K562 (cell line): ENCODE results near the gene ALG9. TPM values are rescaled to one million over a fixed set of nuclear protein-coding genes. Genes with fewer than 3 reads are reported as not detected.

ENCODE experiments used
- ATAC-seq: fragments of 200-7000 bp; cut with Tn5 transposase; 3 replicates; pipeline ENCODE4 v1.9.1; 2020; ENCODE audit warnings: moderate library complexity
- BruUV-seq: library from RNA; stranded (reverse); fragments of 400-500 nt; replicated peaks from 2 replicates; lab custom pipeline; 2021; lab: Mats Ljungman, UMichigan
- CTCF ChIA-PET: fragments of 300-600 bp; formaldehyde crosslinking; extraction: SDS; loops from one replicate; lab custom pipeline; 2021; ENCODE audit warnings: low intra/inter-chr PET ratio; lab: Yijun Ruan, JAX
- POLR2A ChIA-PET: fragments of 300-600, 350-650 bp; sonication (Branson Sonifier 250); formaldehyde crosslinking; extraction: SDS; loops from one replicate; lab custom pipeline; 2021; ENCODE audit warnings: antibody characterized with exemption, inconsistent platforms; lab: Yijun Ruan, JAX
- DNase-seq, 4 experiments: peaks; one replicate each; pipeline versions ENCODE4 v3.0.0 to v3.0.0-alpha.2; 2011 to 2018; ENCODE audit warnings: low spot score in 3 of 4, mixed read lengths in 3 of 4; ENCODE audit errors: extremely low read depth in 1 of 4
- FAIRE-seq: peaks from 2 replicates; lab custom pipeline; 2011; peaks lifted over from hg19 to GRCh38; lab: Jason Lieb, UNC
- H2AFZ ChIP-seq: 2 replicates; pipeline ENCODE4 v1.6.0; 2011; ENCODE audit warnings: low read depth, low read length, control low read depth, inconsistent platforms
- H3K27ac ChIP-seq: fragments of 200-600 bp; 3 replicates; pipeline ENCODE4 v1.8.0; 2011; ENCODE audit warnings: low read depth, mild to moderate bottlenecking, control low read depth, inconsistent platforms, low read length, moderate library complexity, mixed read lengths; ENCODE audit errors: extremely low read depth
- H3K27me3 ChIP-seq, 2 experiments: fragments of 300-600 bp in 1 of 2; 2 replicates in 1 of 2; 3 replicates in 1 of 2; pipeline versions ENCODE4 v1.6.0 to v1.8.0; 2011; ENCODE audit warnings: inconsistent platforms in 2 of 2, low read length in 2 of 2, mild to moderate bottlenecking in 1 of 2, mixed read lengths in 1 of 2, moderate library complexity in 1 of 2; ENCODE audit not compliant: control insufficient read depth in 2 of 2, insufficient read depth in 2 of 2
- H3K36me3 ChIP-seq: fragments of 300-600 bp; 3 replicates; pipeline ENCODE4 v1.8.0; 2011; ENCODE audit warnings: mild to moderate bottlenecking, low read length, inconsistent platforms; ENCODE audit not compliant: control insufficient read depth, insufficient read depth
- H3K4me1 ChIP-seq, 2 experiments: fragments of 200-600 bp in 1 of 2; replicated peaks in 1 of 2; 2 replicates in 1 of 2; 3 replicates in 1 of 2; pipeline versions ENCODE4 v1.5.1 to v1.8.0; 2011; ENCODE audit warnings: inconsistent platforms in 2 of 2, low read length in 2 of 2, mild to moderate bottlenecking in 1 of 2, mixed read lengths in 1 of 2, moderate library complexity in 1 of 2; ENCODE audit not compliant: control insufficient read depth in 2 of 2, insufficient read depth in 2 of 2
- H3K4me2 ChIP-seq: 2 replicates; pipeline ENCODE4 v1.6.1; 2011; ENCODE audit warnings: low read length, control low read depth, inconsistent platforms, mixed read lengths; ENCODE audit not compliant: insufficient read depth
- H3K4me3 ChIP-seq: fragments of 200-600 bp; sonication (generic), shearing (Covaris generic); 2 replicates; pipeline ENCODE4 v1.5.1; 2016; ENCODE audit warnings: control low read depth, inconsistent platforms
- H3K79me2 ChIP-seq: fragments of 200-600 bp; 3 replicates; pipeline ENCODE4 v1.8.0; 2011; ENCODE audit warnings: low read length, inconsistent platforms; ENCODE audit not compliant: control insufficient read depth, insufficient read depth
- H3K9ac ChIP-seq, 2 experiments: 2 replicates each; pipeline versions ENCODE4 v1.6.0 to v1.6.1; 2011; ENCODE audit warnings: low read depth in 2 of 2, low read length in 2 of 2, control low read depth in 1 of 2, inconsistent platforms in 1 of 2, mild to moderate bottlenecking in 1 of 2, mixed read lengths in 1 of 2; ENCODE audit not compliant: insufficient read depth in 1 of 2
- H3K9me1 ChIP-seq: one replicate; pipeline ENCODE4 v1.6.0; 2011; ENCODE audit warnings: inconsistent platforms, mild to moderate bottlenecking, low read length, moderate library complexity; ENCODE audit not compliant: control insufficient read depth, insufficient read depth
- H3K9me3 ChIP-seq: replicated peaks from 2 replicates; pipeline ENCODE4 v1.5.1; 2011; ENCODE audit warnings: low read depth, low read length, inconsistent platforms; ENCODE audit not compliant: control insufficient read depth, insufficient read depth
- H4K20me1 ChIP-seq: replicated peaks from 2 replicates; pipeline ENCODE4 v1.6.1; 2011; ENCODE audit warnings: low read length, inconsistent platforms, mixed read lengths; ENCODE audit not compliant: control insufficient read depth, insufficient read depth
- ADNP ChIP-seq: fragments of 200-800 bp; sonication (Bioruptor generic); IDR thresholded peaks from 2 replicates; pipeline ENCODE4 v1.6.1; 2016; ENCODE audit warnings: missing genetic modification characterization, missing compliant biosample characterization
- ARID1B ChIP-seq: fragments of 450-650 bp; IDR thresholded peaks from 2 replicates; pipeline ENCODE4 v1.6.1; 2016; ENCODE audit warnings: antibody characterized with exemption, mild to moderate bottlenecking, inconsistent platforms
- ETS2 ChIP-seq: IDR thresholded peaks from 2 replicates; pipeline ENCODE4 v1.6.1; 2016; ENCODE audit warnings: borderline replicate concordance, missing genetic modification characterization, mild to moderate bottlenecking, moderate library complexity, missing compliant biosample characterization; ENCODE audit not compliant: poor library complexity, severe bottlenecking
- FOXJ2 ChIP-seq: fragments of 200-800 bp; sonication (Bioruptor generic); IDR thresholded peaks from 2 replicates; pipeline ENCODE4 v1.6.1; 2016; ENCODE audit warnings: missing genetic modification characterization, missing compliant biosample characterization
- IRF2 ChIP-seq: sonication (generic); formaldehyde crosslinking; IDR thresholded peaks from 2 replicates; pipeline ENCODE4 v1.8.1; 2022; ENCODE audit warnings: mild to moderate bottlenecking, missing genetic modification reagents
- KAT7 ChIP-seq: sonication (generic); formaldehyde crosslinking; IDR thresholded peaks from 2 replicates; pipeline ENCODE4 v1.8.0; 2022; ENCODE audit warnings: missing genetic modification reagents, mild to moderate bottlenecking, borderline replicate concordance
- KDM1A ChIP-seq, 2 experiments: fragments of 450-650 bp; IDR thresholded peaks; 2 replicates each; pipeline ENCODE4 v1.6.1; 2016; ENCODE audit warnings: mild to moderate bottlenecking in 2 of 2
- MEF2D ChIP-seq: conservative IDR thresholded peaks from 2 replicates; pipeline ENCODE4 v1.6.1; 2016; ENCODE audit warnings: low read depth, missing genetic modification characterization, missing compliant biosample characterization
- NFRKB ChIP-seq: fragments of 450-650 bp; IDR thresholded peaks from 2 replicates; pipeline ENCODE4 v1.6.1; 2016; ENCODE audit warnings: low read depth
- SMAD4 ChIP-seq: fragments of 250-450 bp; sonication (Bioruptor Pico); conservative IDR thresholded peaks from 2 replicates; pipeline ENCODE4 v1.8.0; 2021; ENCODE audit warnings: inconsistent platforms, mild to moderate bottlenecking, moderate library complexity
- YBX1 ChIP-seq: fragments of 450-650 bp; IDR thresholded peaks from 2 replicates; pipeline ENCODE4 v1.7.1; 2016; ENCODE audit warnings: mild to moderate bottlenecking
- ZNF143 ChIP-seq: sonication (generic); formaldehyde crosslinking; IDR thresholded peaks from 2 replicates; pipeline ENCODE4 v1.9.0; 2022; ENCODE audit warnings: mild to moderate bottlenecking, missing genetic modification reagents
- ZNF282 ChIP-seq: sonication (generic); formaldehyde crosslinking; IDR thresholded peaks from 2 replicates; pipeline ENCODE4 v1.8.1; 2023; ENCODE audit warnings: missing genetic modification reagents
- ZNF316 ChIP-seq: fragments of 450-650 bp; IDR thresholded peaks from 2 replicates; pipeline ENCODE4 v1.6.1; 2016
- WGBS: fragments of 100-300 bp; shearing (Covaris generic); methylation state at CpG from one replicate; pipeline ENCODE4 v1.1.6; 2016; ENCODE audit warnings: low coverage, mixed read lengths; ENCODE audit not compliant: insufficient coverage; ENCODE audit errors: missing lambda C conversion rate; 5-methylcytosine and 5-hydroxymethylcytosine counted together
- in situ Hi-C: fragments of 300-500 bp; cut with MboI; formaldehyde crosslinking; loops from 4 replicates; pipeline ENCODE4 v1.15.0; 2018; ENCODE audit warnings: inconsistent platforms, mixed read lengths
- intact Hi-C: fragments of 100-400 bp; cut with micrococcal nuclease; formaldehyde crosslinking; loops from 2 replicates; pipeline ENCODE4 v1.14.2; 2022
- polyA plus RNA-seq, 8 experiments: library from polyadenylated mRNA; depleted of rRNA in 4 of 8; stranded (reverse) in 5 of 8; unstranded in 3 of 8; fragments of >200 nt; fragmentation: Nextera tagmentation in 2 of 8; fragmentation: Illumina TruSeq in 1 of 8; extraction: Ambion mirVana in 2 of 8; extraction: Trizol in 1 of 8; gene quantifications; 2 replicates each; pipeline versions ENCODE4 v1.2.1 to v1.2.3, GENCODE V29; 2011 to 2014; ENCODE audit warnings: inconsistent platforms in 1 of 8, missing spikeins in 1 of 8
- total RNA-seq, 7 experiments: library from RNA; depleted of rRNA in 6 of 7; stranded (reverse); fragments of >200 nt in 6 of 7; fragmentation: Illumina TruSeq in 2 of 7; extraction: Trizol in 2 of 7; gene quantifications; 2 replicates each; pipeline versions ENCODE4 v1.2.1 to v1.2.3, GENCODE V29; 2011 to 2021; ENCODE audit warnings: low replicate concordance in 1 of 7
- TF ChIP-seq, protein P1 (sequence below): IDR thresholded peaks from 2 replicates; pipeline ENCODE4 v1.6.1; 2014; ENCODE audit warnings: antibody characterized with exemption
- TF ChIP-seq, protein P2 (sequence below): sonication (generic); formaldehyde crosslinking; IDR thresholded peaks from 2 replicates; pipeline ENCODE4 v1.8.1; 2023; ENCODE audit warnings: mild to moderate bottlenecking, missing genetic modification reagents
- TF ChIP-seq, protein P3 (sequence below): sonication (generic); formaldehyde crosslinking; IDR thresholded peaks from 2 replicates; pipeline ENCODE4 v1.8.0; 2022; ENCODE audit warnings: mild to moderate bottlenecking, low read depth, missing genetic modification reagents

ALG9 gene
- total and polyA plus RNA-seq, 9 of the 15 experiments (the other 6 are each of a cell fraction or from before 2014, with no cell fraction given): 11.5 to 40.5 (median 24.9) TPM

DNA sequence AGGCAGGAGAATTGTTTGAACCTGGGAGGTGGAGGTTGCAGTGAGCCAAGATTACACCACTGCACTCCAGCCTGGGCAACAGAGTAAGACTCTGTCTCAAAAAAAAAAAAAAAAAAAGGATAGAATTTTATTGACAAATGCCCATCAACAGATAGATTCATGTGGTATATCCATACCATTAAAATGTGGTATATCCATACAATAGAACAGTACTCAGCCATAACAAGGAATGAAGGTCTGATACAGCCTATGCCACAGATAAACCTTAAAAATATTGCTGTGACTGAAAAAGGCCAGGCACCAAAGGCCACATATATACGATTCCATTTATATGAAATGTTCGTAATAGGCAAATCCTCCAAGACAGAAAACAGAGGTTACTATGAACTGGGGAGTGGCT, 59.9 kb downstream of the ALG9 start:
- in situ Hi-C loops: no loop called here
- TF ChIP-seq ZNF282 (CRISPR knock-in tag) (no peak), FOXJ2 (tag) (no peak), MEF2D (tag) (no peak), ETS2 (tag) (no peak), YBX1 (no peak), KAT7 (no peak), IRF2 (CRISPR knock-in tag) (no peak), KDM1A (IDR thresholded peaks at IDR 0.05) (no peak), ZNF316 (no peak), ZNF143 (CRISPR knock-in tag) (no peak), NFRKB (no peak), ADNP (tag) (no peak), ARID1B (no peak), SMAD4 (CRISPR knock-in tag) (no peak)
- TF ChIP-seq, protein P1, sequence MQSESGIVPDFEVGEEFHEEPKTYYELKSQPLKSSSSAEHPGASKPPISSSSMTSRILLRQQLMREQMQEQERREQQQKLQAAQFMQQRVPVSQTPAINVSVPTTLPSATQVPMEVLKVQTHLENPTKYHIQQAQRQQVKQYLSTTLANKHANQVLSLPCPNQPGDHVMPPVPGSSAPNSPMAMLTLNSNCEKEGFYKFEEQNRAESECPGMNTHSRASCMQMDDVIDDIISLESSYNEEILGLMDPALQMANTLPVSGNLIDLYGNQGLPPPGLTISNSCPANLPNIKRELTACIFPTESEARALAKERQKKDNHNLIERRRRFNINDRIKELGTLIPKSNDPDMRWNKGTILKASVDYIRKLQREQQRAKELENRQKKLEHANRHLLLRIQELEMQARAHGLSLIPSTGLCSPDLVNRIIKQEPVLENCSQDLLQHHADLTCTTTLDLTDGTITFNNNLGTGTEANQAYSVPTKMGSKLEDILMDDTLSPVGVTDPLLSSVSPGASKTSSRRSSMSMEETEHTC: no peak
- TF ChIP-seq, protein P2, sequence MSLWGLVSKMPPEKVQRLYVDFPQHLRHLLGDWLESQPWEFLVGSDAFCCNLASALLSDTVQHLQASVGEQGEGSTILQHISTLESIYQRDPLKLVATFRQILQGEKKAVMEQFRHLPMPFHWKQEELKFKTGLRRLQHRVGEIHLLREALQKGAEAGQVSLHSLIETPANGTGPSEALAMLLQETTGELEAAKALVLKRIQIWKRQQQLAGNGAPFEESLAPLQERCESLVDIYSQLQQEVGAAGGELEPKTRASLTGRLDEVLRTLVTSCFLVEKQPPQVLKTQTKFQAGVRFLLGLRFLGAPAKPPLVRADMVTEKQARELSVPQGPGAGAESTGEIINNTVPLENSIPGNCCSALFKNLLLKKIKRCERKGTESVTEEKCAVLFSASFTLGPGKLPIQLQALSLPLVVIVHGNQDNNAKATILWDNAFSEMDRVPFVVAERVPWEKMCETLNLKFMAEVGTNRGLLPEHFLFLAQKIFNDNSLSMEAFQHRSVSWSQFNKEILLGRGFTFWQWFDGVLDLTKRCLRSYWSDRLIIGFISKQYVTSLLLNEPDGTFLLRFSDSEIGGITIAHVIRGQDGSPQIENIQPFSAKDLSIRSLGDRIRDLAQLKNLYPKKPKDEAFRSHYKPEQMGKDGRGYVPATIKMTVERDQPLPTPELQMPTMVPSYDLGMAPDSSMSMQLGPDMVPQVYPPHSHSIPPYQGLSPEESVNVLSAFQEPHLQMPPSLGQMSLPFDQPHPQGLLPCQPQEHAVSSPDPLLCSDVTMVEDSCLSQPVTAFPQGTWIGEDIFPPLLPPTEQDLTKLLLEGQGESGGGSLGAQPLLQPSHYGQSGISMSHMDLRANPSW: no peak
- TF ChIP-seq, protein P3, sequence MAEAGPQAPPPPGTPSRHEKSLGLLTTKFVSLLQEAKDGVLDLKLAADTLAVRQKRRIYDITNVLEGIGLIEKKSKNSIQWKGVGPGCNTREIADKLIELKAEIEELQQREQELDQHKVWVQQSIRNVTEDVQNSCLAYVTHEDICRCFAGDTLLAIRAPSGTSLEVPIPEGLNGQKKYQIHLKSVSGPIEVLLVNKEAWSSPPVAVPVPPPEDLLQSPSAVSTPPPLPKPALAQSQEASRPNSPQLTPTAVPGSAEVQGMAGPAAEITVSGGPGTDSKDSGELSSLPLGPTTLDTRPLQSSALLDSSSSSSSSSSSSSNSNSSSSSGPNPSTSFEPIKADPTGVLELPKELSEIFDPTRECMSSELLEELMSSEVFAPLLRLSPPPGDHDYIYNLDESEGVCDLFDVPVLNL (CRISPR knock-in tag): no peak

More for the DNA sequence above, 59.9 kb downstream of the ALG9 start:
- ChIA-PET CTCF (no interaction called here), POLR2A (no interaction called here)
- WGBS: 68% methylated on average over 2 of the region's 2 CpGs
- ATAC-seq (no peak), DNase-seq (no peak), FAIRE-seq (no peak)
- Histone ChIP-seq H3K4me3 (no peak overlapping the region), H3K27me3 (no peaks in the 10 kb centered on the region), H4K20me1 (no peaks in the 10 kb centered on the region), H3K27ac (no peak overlapping the region), H3K9me1 (no peaks in the 10 kb centered on the region), H3K4me2 (no peak overlapping the region), H3K9me3 (no peaks in the 10 kb centered on the region), H3K36me3 (peaks cover 12% of the 10 kb centered on the region; the same call in 2 of the 3 replicates), H2AFZ (no peak overlapping the region), H3K4me1 (no peaks in the 10 kb centered on the region), H3K79me2 (no peaks in the 10 kb centered on the region), H3K9ac (no peak overlapping the region)
- BruUV-seq: no TSS peak
- intact Hi-C loops: no loop called here
